Kidney tubule cell (primary cell): ENCODE measurements around the gene ACVR1B.

ENCODE experiments used
- DNase-seq: peaks from one replicate; pipeline ENCODE4 v3.0.0-alpha.2; 2018; ENCODE audit warnings: low spot score

Gene ACVR1B

DNA sequence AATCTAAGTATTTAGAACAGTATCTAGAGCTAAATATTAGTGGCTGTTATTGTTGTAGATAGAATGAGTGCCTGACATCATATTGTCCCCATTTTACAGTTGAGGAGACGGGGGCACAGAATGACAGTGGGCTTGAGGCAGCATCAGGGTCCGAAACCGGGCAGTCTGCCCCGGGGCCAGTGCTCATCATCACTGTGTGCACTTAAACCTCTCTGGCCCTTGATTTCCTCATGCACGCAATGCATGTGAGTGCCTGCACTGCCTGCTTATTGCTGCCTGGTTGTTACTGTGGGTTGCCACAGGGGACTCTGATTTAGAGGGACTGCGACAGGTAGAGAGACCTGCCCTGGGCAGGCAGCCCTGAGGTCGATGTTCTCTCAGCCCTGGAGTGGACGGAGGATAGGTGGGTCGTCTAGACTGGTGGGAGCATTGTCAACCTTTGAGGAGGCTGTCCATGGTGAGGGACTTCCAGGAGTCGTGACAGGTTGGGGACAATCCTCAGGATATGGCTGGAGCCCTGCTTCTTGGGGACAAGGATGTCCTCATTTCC lies 34.4 kb upstream of the ACVR1B start:
- DNase-seq: no peak

DNA sequence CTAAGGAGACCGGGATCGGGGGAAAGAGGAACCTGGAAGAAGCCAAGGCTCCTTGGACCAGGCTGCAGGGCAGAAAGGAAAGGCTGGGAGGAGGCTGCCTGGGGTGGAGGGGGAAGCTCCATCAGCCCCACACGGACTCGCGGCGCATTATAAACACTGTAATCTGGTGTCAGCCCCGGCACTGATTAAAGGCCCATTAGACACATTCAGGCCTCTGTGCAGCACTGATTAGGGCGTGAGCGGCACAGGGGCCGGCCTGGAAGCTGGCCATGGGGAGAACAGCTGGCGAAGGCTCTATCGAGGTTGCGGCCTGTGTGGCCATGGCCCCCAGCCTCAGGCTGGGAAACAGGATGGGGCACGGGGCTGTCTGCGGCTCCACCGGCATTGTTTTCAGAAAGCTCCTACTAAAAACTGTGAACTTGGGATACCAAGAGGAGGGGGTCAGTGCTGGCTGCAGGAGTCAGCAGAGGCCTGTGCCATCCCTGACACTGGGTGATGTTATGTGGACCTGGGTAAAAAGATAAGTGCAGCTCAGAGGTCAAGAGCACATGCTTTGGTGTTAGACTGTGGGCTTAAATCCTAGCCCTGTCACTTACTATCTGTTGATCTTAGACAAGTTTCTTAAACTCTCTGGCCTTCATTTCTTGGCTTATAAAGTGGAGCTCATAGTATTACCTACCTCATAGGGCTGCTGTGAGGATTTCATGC lies 33.6 kb upstream of the ACVR1B start:
- DNase-seq: no peak

- DNase-seq: no peak
Measured at GRCh38 chr12:51920046-51920445, 31.5 kb upstream of the ACVR1B start.

DNA sequence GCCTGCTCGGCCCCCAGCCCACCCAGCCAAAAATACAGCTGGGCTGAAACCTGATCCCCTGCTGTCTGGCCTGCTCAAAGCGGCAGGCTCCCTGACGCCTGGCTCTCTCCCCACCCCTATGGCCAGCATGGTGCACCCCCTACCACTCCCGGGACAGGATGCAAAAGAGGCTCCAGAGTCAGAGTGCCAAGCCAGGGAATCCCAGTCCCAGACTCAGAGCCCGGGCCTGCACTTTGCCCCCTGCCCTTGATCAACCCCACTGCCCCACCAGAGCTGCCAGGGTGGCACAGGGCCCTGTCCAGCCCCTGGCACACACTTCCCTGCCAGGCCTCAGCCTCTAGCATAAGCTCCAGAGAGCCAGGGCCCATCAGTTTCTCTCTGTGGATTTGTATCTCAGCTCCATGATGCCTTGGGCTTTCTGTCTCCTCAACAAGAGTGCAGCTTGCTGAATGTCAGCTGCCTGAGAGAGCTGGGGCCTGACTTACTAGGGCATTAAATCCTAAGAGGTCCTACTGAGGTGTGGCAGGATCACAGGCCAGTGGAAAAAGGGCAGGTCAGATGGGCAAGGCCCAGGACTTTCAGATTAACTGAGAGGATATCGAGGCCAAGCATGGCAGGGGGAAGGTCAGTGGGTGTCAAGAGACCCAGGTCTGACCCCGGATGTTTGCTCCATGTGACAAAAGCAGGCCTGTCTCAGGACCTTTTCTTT lies 30.3 kb upstream of the ACVR1B start:
- DNase-seq: no peak

GRCh38 chr12:51922146-51922545 lies 29.4 kb upstream of the ACVR1B start:
- no peak for DNase-seq

GRCh38 chr12:51922762-51923505 lies 28.6 kb upstream of the ACVR1B start:
- DNase-seq: peak; percentile 43

- peak; percentile 31 for DNase-seq
Measured at GRCh38 chr12:51923506-51924365, 27.8 kb upstream of the ACVR1B start.

DNA sequence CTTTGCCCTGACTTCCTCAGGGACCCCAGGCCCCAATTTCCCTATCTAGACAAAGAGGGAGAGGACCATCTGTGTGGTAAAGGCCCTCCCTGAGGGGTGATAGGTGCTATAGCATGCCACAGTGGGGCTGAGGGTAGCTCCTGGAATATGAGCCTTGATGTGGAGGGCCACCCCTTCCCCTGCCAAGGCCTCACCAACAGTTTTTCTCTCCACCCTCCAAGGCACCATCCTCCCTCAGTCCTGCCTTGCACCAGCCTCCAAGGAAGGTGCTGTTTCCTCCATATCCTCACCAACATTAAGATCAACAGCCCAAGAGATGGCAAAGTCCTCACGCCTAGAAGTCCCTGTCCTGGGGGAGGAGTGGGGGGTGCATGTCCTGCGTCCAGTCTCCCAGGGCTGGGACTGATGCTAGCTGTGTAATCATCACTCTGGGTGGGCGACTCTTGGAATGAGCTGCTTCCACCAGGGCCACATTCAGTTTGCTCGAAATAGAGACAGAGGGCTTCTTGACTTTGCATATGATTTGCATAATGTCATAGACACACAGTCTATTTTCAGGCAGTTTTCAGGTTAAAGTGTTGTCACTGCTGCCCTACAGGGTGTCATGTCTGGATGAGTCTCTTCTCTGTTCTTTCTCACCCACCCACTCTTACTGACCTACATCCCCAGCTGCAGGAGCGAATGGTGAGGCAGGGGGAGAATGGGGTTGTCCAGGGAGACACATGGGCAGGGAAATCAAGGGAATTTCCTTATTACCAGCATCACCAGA lies 26.8 kb upstream of the ACVR1B start:
- DNase-seq: no peak

GRCh38 chr12:51925346-51926063 lies 26.0 kb upstream of the ACVR1B start:
- DNase-seq: no peak

GRCh38 chr12:51926064-51926632 lies 25.4 kb upstream of the ACVR1B start:
- DNase-seq: no peak

DNA sequence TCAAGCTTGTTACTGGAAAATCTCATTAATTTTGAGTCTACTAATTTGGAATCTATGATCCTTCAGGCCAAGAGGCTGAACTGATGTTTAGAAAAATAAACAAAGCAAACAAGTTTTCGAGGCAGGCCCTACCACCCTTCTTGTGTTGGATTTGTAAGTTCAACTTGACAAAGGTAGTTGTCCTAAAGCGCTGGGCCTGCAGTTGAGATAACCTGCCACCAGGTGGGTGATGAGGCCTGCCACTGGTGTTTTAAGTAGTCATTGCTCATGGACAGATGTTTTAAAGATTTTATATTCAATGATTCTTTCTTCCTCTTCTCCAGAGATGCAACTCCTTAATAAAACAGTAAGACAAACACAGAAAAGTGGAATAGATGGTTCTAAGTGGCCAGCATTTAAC lies 24.8 kb upstream of the ACVR1B start:
- DNase-seq: peak; percentile 59

GRCh38 chr12:51932218-51933076 lies 19.1 kb upstream of the ACVR1B start:
- DNase-seq: no peak

GRCh38 chr12:51934080-51934479 lies 17.4 kb upstream of the ACVR1B start:
- DNase-seq: no peak

- DNase-seq: no peak
Measured at GRCh38 chr12:51937926-51938325, 13.6 kb upstream of the ACVR1B start.

- DNase-seq: no peak
Measured at GRCh38 chr12:51938726-51939125, 12.8 kb upstream of the ACVR1B start.

- no peak for DNase-seq
Measured at GRCh38 chr12:51941011-51941581, 10.4 kb upstream of the ACVR1B start.

DNA sequence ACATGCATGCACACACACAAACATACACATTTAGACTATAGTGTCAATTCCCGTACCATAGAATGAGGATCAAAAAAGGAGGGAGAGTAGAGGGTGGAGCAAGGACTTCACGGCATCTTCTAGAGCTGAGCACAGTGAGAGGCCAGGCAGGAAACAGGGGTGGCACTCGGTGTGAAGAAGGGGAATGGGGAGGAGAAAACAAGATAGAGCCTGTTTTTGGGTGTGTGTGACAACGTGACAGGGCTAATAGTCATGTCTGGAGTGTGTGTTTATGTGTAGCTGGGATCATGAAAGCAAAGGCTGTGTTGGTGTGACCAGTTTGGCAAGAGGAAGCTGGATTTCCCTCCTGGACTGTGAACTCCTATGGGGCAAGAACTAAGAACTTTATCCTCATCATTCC lies 9.9 kb upstream of the ACVR1B start:
- no peak for DNase-seq

DNA sequence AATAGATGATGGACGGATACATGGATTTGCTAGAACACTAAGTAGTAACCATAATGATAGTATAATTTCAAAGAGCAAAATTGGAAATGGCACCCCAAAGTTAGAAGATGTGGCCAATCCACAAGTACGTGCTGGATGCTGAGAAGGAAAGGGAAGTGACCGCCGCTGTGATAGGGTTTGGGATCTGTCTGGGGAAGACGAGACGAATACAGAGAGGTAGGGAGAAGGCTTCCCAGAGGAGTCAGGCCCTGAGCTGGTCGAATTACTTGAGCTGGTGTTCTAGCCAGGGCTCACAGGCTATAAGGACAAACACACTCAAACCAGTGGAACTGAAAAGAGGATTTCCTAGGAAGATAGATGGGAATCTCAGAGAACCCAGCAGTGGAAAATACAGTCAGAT lies 9.4 kb upstream of the ACVR1B start:
- no peak for DNase-seq
